Nephron progenitor cell (in vitro differentiated cells): ENCODE results near the gene FHL1.
A peak's percentile ranks its signal among the peaks of the same experiment; 100 is the strongest.

Source experiments
- DNase-seq: peaks from one replicate; pipeline ENCODE4 v3.0.0; 2021
- H3K27ac Mint-ChIP-seq: 2 replicates; pipeline ENCODE4 v1.8.0; 2021; ENCODE audit warnings: mild to moderate bottlenecking, moderate library complexity, mixed read lengths
- H3K27me3 Mint-ChIP-seq: 2 replicates; pipeline ENCODE4 v1.8.0; 2021; ENCODE audit warnings: mild to moderate bottlenecking, low read depth, mixed read lengths; ENCODE audit not compliant: poor library complexity
- H3K36me3 Mint-ChIP-seq: 2 replicates; pipeline ENCODE4 v1.8.0; 2021; ENCODE audit warnings: low read depth, mixed read lengths
- H3K4me1 Mint-ChIP-seq: 2 replicates; pipeline ENCODE4 v1.8.0; 2021; ENCODE audit warnings: mixed read lengths
- H3K4me3 Mint-ChIP-seq: 2 replicates; pipeline ENCODE4 v1.8.0; 2021; ENCODE audit warnings: mild to moderate bottlenecking, moderate library complexity, mixed read lengths
- H3K9me3 Mint-ChIP-seq: 2 replicates; pipeline ENCODE4 v1.8.0; 2021; ENCODE audit warnings: mild to moderate bottlenecking, moderate library complexity, mixed read lengths
- TF ChIP-seq, protein P1 (sequence below): fragments of 200-600 bp; sonication (generic); IDR thresholded peaks from 2 replicates; pipeline ENCODE4 v1.5.0; 2021; ENCODE audit warnings: antibody characterized with exemption

FHL1 gene

DNA sequence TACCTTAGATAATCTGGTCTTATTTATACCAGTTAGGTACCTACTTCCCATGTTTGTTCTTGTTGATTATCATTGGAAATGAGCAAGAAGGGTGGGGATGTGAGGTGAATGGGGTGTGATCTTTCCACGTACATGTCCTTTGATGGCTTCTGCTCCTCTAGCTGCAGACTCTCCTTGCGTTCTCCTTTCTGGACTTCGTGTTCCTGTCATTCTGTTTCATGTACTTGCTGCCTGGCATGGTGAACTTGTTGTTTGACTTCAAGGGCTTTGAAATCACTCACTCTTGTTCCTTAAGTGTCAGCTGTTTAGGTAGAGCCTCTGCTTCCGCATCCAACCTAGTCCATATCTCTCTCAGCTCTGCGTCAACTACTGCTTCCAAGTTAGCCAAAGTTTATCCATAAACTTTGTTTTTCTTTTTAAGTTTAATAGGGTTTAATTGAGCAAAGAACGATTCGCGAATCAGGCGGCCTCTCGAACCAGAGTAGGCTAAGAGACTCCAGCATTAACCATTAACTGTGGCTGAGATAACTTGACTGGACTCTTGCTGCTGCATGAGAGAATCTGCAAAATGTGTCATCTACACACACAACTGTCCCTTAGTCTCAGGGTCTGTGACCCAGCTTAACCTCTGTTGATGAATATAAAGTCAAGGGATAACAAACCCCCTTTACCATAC, 42.8 kb downstream of the FHL1 start:
- Mint-ChIP-seq H3K4me1 (peaks cover 22% of the 10 kb centered on the region), H3K27me3 (no peaks in the 10 kb centered on the region), H3K9me3 (peaks cover 33% of the 10 kb centered on the region), H3K4me3 (no peak overlapping the region), H3K36me3 (peaks cover 14% of the 10 kb centered on the region), H3K27ac (no peak overlapping the region)
- TF ChIP-seq, protein P1, sequence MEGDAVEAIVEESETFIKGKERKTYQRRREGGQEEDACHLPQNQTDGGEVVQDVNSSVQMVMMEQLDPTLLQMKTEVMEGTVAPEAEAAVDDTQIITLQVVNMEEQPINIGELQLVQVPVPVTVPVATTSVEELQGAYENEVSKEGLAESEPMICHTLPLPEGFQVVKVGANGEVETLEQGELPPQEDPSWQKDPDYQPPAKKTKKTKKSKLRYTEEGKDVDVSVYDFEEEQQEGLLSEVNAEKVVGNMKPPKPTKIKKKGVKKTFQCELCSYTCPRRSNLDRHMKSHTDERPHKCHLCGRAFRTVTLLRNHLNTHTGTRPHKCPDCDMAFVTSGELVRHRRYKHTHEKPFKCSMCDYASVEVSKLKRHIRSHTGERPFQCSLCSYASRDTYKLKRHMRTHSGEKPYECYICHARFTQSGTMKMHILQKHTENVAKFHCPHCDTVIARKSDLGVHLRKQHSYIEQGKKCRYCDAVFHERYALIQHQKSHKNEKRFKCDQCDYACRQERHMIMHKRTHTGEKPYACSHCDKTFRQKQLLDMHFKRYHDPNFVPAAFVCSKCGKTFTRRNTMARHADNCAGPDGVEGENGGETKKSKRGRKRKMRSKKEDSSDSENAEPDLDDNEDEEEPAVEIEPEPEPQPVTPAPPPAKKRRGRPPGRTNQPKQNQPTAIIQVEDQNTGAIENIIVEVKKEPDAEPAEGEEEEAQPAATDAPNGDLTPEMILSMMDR, result no peak
- no peak for DNase-seq

DNA sequence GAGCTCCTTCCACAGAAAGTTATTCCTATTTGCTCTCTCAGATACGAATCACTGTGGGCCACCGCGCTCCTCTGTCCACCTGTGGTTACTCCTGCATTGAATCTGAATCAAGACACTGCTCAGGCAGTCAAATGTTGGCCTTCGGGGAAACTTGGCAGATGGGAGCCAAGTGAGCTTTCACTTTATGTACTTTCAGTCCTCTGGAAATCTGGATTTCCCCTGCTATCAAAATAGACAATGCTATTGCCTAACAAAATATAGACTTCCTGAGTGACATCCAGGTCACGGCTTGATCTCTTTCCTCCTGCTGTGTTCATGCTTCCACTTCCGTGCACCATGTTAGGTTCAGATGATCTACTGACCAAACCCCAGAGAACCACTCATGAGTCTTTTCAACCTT, 43.8 kb downstream of the FHL1 start:
- no peak overlapping the region for H3K27ac Mint-ChIP-seq
- H3K36me3 Mint-ChIP-seq, result peaks cover 14% of the 10 kb centered on the region
- H3K27me3 Mint-ChIP-seq, result no peaks in the 10 kb centered on the region
- H3K4me3 Mint-ChIP-seq, result no peak overlapping the region
- TF ChIP-seq, protein P1, result no peak
- peaks cover 41% of the 10 kb centered on the region for H3K9me3 Mint-ChIP-seq
- peaks cover 15% of the 10 kb centered on the region for H3K4me1 Mint-ChIP-seq
- DNase-seq, result no peak

DNA sequence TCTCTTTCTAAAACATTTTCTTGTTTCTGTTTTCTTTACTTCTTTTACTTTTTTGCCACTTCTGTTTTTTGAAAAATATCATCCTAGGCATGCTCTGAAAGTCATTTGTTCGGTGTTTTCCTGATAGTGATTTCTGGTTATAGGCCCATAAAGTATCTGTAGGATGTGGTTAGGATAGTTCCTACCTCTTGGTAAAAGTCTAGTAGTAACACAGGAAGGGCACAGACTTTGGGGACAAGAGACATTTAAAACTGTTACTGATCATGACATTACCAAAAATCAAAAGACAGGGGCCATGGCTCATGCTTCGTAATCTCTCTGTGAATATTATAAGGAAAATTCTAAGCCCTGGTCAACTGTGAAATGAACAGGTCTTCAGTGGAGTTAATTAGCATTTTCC, 44.8 kb downstream of the FHL1 start:
- H3K9me3 Mint-ChIP-seq, result peaks cover 38% of the 10 kb centered on the region
- peaks cover 15% of the 10 kb centered on the region for H3K4me1 Mint-ChIP-seq
- no peak overlapping the region for H3K27ac Mint-ChIP-seq
- no peak overlapping the region for H3K4me3 Mint-ChIP-seq
- H3K36me3 Mint-ChIP-seq, result peaks cover 14% of the 10 kb centered on the region
- TF ChIP-seq, protein P1, result no peak
- H3K27me3 Mint-ChIP-seq, result no peaks in the 10 kb centered on the region
- no peak for DNase-seq

DNA sequence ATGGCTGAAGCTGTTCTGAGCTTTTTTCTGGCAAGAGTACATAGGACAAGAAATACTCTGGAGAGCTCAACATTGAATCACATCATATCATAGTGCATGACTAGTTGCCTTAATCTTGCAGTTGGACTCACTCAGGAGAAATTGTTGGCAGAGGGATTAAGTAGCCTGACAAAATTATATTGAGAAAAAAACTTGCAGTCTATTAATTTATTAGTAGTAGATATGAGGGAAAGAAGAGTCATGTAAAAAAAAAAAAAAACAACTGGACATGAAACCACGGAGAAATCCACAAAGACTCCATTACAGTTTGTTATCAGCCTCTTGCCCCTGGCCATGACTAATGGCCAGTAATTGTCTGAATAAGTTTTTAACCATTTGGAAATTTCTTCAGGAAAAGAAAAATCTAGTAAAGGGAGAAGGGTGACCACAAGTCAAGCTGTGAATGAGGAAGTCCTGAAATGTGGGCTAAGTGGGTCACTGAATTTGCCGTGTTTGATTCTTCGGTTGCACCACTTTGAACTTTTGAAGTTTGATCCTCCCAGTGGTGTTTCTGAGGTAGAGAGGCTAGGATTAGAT, 45.6 kb downstream of the FHL1 start:
- peaks cover 14% of the 10 kb centered on the region for H3K36me3 Mint-ChIP-seq
- no peak for DNase-seq
- peaks cover 15% of the 10 kb centered on the region for H3K4me1 Mint-ChIP-seq

DNA sequence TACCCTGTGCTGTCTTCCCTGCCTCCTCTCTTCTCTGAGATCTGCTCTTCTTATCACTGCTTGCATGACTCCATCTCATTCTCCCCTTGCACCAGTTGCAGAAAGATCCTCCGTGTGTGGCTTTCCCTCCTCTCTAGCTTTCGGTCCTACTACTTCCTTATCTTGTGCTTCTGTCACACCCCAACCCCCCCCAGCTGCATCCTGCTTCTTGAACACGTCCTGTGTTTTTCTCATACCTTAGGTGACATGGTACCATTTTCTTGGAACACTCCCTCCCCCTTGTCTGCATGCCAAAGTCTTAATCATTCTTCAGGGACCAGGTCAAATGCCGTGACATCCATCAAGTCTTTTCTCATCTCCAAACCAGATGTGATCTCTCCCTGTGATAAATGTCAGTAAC, 46.4 kb downstream of the FHL1 start:
- DNase-seq, result no peak
- H3K36me3 Mint-ChIP-seq, result peaks cover 14% of the 10 kb centered on the region
- no peak overlapping the region for H3K27ac Mint-ChIP-seq
- H3K4me3 Mint-ChIP-seq, result peak overlapping the region; percentile 1
- no peaks in the 10 kb centered on the region for H3K27me3 Mint-ChIP-seq
- peaks cover 42% of the 10 kb centered on the region for H3K9me3 Mint-ChIP-seq
- TF ChIP-seq, protein P1, result no peak
- H3K4me1 Mint-ChIP-seq, result peaks cover 15% of the 10 kb centered on the region

More for the DNA sequence above, 45.6 kb downstream of the FHL1 start:
- Mint-ChIP-seq H3K4me3 (no peak overlapping the region), H3K9me3 (peaks cover 38% of the 10 kb centered on the region), H3K27ac (no peak overlapping the region), H3K27me3 (no peaks in the 10 kb centered on the region)
- TF ChIP-seq, protein P1, result no peak

DNA sequence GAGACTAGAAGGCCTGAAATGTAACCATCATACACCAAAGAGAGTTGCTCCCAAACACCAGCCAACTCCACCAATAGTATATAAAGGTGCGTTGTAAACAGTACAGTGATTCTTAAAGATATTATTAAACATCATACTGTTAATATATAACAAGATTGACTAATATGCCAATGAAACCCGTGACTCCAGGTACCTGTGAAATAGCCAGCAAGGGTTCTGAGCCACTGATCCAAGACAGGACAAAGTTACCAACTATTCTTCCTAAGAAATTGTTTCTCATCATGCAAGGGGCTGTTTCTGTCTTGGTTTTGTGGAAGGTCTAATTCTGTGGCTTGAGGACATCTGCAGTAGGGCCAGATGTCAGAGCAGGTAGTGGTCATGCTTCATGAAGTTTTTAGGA, 47.2 kb downstream of the FHL1 start:
- TF ChIP-seq, protein P1, result no peak
- Mint-ChIP-seq H3K4me1 (peaks cover 15% of the 10 kb centered on the region), H3K36me3 (peaks cover 14% of the 10 kb centered on the region), H3K4me3 (no peak overlapping the region), H3K27me3 (no peaks in the 10 kb centered on the region), H3K9me3 (peaks cover 42% of the 10 kb centered on the region), H3K27ac (no peak overlapping the region)
- no peak for DNase-seq
